Germinal center (tissue), 1 donor: Measurements from ENCODE around the gene ZBTB14.

Experiments
- DNase-seq: peaks from one replicate; pipeline ENCODE4 v3.0.0; 2012; ENCODE audit warnings: mixed read lengths, low spot score

The ZBTB14 gene

DNA sequence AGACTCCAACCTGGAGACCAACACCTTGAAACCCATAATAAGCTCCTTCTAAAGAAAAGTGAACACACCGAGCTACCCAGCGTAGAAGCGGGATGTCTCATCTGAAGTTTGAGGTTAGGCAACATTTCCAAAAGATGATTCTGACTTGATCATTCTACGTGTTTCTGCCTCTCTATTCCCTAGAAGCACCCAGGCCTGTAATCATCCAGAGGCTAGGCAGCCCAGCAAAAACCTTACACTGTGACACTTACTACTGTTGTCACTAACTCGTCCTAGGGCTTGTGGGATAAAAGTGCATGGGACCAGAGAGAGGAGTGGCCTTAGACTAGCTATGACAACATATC, 1.4 kb downstream of the ZBTB14 start:
- no peak for DNase-seq

DNA sequence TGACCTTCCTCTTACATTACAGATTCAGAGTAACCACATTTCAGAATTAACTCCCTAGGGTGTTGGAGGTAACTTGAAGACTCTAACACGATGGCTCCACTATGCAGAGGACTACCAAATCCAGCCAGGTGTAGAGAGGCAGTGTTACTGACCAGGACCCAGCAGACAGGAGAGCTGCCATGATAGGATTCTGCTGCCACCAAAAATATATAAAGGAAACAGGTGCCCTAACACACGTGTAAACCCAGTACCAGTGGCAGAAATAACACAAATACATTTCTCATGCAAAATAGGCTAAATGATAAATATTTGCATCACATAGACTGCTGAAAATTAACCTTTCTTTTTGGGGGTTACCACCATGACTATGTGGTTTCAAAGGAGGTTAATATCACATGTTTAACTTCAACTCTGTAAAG, 7.0 kb downstream of the ZBTB14 start:
- peak; percentile 69 for DNase-seq

DNA sequence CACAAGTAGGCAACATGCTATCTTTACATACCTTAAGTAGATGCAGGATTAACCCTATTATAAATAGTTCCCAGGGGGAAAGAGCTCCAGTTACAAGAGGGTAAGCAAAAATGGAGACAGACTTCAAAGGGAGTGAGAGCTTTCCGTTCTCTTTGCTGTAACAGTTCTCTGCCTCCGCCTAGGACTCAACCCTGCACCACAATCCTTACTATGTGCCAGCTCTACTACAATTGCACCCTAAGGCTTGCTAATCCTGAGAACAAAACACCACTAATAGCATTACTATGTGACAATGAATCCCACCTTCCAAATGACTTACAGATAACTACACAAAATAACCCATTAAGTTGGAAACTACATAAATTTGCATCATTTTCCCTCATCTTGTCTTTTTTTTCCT, 7.7 kb downstream of the ZBTB14 start:
- no peak for DNase-seq

DNA sequence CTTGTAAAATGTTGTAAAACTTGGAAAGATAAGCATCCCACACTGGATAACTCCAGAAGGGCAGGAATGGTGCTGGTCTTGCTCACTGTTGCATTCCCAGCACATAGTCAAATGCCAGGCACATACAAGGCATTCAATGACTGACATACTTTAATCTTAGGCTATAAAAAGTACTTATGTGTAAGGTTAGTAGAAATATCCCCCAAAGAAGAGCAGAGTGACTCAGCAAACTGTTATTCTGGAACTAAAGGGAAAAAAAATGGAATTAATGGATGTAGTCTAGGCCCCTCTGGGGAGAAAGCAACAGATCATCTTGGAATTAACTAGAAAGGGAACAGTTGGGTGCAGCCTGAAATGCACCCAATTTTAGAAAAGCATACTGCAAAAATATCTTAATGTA, 9.0 kb downstream of the ZBTB14 start:
- DNase-seq = no peak

DNA sequence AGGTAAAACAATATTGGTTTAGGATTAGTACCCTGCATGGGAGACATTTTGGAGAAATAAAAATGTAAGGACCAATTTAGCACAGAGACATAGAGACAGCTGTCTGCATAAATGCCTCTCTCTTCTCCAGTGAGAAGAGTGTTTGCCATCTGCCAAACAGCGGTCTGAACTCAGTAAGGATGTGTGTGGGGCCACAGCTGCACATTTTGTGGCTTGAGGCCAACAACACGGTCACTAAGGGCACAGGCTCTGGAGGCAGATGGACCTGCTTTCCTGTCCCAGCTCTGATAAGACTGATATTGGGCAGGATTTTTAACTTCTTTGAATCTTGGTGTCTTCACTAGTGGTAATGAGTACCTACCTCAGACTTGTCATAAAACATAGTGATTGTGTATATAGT, 10.2 kb downstream of the ZBTB14 start:
- no peak for DNase-seq

DNA sequence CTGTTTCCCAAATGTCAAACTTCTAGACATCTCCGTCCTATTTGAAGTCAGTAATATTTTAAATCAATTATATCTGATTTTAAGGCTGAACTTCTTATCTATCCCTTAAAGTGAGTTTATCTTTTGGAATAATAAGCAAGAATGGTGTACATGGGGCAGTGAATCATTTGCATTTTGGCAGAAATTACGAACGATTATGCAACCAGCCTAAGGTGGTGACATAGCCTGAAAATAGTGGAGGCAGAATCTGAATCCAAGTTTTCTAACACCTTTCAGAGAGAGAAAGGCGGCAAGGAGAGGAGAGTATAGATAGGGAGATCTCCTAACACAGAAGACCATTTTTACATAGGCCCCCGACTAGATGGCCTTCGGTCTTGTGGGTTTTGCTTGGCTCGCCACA, 10.7 kb downstream of the ZBTB14 start:
- no peak for DNase-seq

DNA sequence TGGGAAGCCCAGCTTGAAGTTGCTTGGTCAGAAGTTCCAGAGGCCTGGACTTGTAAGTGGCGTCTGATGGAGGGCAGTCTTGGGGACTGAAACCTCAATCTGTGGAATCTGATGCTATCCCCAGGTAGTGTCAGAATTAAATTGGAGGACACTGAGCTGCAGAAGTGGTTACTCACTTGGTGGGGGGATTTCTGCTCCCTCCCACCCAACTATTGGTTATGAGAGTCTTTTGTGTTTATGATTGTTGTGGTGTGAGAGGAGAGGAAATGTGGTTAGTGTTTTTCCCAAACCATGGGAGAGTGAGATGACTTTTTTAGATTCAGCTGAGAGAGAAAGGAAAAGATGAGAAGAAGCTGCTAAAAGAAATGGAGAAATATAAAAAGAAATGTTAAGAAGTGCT, 12.8 kb downstream of the ZBTB14 start:
- DNase-seq = no peak

DNA sequence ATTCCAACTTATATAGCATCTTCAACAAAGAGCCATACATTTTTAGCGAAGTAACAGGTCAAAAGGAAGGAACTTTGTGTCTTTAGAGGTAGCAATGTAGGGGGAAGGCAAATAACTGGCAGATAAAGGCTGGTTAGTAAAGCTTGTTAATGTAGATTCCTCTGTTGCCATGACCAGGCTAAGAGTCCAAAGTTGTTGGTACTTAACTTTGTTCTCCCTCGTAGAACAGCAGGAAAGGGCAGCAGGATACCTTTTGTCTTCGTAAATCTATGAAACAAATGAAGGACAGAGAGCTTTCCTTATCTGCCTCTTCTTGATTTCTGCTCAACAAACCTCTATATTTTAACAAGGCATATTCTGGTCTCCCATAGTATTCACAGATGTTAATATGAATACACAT, 18.6 kb downstream of the ZBTB14 start:
- DNase-seq = no peak

DNA sequence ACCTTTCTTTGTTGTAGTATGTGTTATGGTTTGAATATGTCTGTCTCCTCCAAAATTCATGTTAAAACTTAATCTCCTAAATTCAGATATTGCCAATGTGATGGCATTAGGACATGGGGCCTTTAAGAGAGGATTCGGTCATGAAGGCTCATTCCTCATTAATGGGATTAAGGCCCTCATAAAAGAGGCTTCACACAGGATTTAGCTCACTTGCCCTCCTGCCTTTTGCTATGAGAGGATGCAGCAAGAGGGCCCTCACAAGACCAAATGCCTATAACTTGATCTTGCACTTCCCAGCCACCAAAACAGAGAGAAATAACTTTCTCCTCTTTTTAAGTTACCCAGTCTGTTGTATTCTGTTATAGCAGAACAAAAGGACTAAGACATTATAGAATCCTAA, 19.7 kb downstream of the ZBTB14 start:
- no peak for DNase-seq

DNA sequence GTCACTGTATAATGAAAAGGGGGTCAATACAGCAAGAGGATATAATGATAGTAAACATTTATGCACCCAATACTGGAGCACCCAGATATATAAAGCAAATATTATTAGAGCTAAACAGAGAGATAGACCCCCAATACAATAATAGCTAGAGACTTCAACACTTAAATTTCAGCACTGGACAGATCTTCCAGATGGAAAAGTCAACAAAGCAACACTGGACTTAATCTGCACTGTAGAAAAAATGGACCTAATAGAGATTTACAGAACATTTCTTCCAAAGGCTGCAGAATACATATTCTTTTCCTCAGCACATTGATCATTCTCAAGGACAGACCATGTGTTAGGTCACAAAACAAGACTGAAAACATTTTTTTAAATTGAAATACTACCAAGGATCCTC, 26.7 kb downstream of the ZBTB14 start:
- DNase-seq = no peak

DNA sequence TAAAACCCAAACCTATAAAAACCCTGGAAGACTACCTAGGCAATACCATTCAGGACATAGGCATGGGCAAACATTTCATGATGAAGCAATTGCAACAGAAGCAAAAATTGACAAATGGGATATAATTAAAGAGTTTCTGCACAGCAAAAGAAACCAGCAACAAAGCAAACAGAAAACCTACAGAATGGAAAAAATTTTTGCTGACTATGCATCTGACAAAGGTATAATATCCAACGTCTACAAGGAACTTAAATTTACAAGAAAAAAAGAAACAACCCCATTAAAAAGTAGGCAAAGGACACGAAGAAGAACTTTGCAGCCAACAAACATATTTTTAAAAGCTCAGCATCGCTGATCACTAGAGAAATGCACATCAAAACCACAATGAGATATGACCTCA, 28.8 kb downstream of the ZBTB14 start:
- no peak for DNase-seq

DNA sequence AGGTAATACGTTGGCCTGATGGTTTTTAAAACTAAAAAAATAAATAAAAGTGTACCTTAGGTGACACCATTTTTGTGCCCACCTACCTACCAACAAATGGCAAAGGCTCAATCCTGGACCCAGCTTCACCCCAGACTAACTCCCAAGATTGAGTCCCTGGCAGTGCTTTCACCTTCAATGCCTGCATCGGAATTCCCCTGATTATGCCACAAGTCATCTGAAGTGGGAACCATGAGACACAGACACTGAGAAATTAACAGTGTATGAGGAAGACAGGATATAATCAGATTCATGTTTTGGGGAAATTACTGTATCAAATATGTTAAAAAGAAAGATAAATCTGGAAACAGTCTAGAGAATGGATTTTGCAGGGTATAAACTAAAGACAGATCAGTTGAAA, 41.6 kb downstream of the ZBTB14 start:
- DNase-seq = no peak

DNA sequence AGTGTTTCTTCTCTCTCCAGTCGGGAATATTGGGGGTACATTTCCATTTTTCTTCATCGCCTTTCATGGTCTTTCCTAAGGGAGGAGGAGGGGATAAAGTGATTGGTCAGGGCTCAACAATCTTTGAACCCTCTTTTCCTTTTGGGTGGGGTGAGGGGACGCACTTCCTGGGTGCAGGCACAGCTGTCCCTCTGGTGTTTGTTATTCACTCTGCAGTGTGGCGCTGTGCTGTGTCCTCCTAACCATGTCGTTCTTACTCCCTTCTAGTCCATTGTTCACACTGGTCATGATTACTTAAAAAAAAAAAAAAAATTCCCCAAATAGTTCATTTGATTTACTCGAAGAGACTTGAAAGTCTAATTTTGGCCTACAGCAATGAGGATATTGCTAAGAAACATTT, 44.4 kb downstream of the ZBTB14 start:
- DNase-seq = no peak

DNA sequence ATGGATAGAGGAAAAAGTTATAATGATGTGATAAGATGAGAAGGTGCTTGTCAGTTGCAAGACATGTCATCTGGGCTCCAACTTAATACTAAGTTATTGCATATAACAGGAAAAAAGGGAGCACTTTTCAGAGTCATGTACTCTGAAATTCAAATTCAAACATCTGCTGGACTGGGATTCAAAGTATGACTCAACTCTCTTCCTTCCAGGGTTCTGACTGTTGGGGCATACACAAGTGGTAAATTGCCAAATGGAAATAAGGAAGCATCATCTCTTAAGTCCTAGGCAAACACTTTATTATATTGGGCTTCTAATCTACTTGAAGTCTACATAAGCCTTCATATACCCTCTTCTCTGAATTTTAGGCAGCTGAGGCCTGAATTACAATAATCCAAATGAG, 44.9 kb downstream of the ZBTB14 start:
- no peak for DNase-seq

DNA sequence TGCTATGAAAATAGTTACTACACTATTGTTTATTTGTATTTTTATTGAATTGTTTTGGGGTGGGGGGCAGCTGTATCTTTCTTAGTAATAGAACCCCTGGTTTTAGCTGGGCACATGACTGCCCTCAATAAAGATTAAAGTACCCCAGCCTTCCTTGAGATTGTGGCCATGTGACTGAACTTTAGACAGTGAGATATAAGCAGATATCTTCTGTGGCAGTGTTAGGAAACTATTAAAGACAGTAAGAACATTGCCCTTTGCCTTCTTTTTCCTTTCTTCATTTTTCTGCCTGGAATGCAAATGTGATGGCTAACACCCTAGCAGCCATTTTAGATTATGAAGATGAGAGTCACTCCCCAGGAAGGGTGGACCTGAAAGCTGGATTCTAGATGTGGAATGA, 50.6 kb downstream of the ZBTB14 start:
- no peak for DNase-seq

DNA sequence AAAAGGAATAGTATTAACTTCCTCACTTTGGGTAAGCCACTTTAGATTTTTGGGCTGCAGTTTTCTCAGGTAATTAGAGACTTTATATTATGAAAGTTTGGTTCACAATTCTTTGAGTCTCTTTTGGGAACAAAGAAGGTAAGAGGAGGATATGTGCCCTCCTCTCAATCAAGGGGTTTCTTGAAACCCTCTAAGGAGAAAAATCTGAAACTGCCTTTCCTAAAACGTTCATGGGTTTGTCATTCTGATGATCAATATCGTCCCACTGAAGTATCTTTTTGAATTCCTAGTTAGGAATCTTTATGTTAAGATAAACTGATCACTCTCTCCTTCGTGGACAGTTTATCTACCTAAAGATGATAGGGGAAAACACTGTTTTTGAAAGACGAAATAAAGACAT, 56.1 kb downstream of the ZBTB14 start:
- DNase-seq = no peak
